K562 (cell line): ENCODE data around the gene CCDC78. TPM values are rescaled to one million over a fixed set of nuclear protein-coding genes. Genes with fewer than 3 reads are reported as not detected.
A peak's percentile ranks its signal among the peaks of the same experiment; 100 is the strongest.

ENCODE experiments used
- CC2D1A ChIP-seq: fragments of 450-650 bp; IDR thresholded peaks from 2 replicates; pipeline ENCODE4 v1.6.1; 2017; ENCODE audit warnings: mild to moderate bottlenecking
- GABPB1 ChIP-seq: sonication (generic); formaldehyde crosslinking; IDR thresholded peaks from 2 replicates; pipeline ENCODE4 v1.8.0; 2022; ENCODE audit warnings: mild to moderate bottlenecking, missing genetic modification reagents
- RAD21 ChIP-seq, 2 experiments: fragments of 250-450 bp in 1 of 2; fragments of 450-650 bp in 1 of 2; sonication (Bioruptor Pico) in 1 of 2; formaldehyde crosslinking in 1 of 2; IDR thresholded peaks in 1 of 2; conservative IDR thresholded peaks in 1 of 2; 2 replicates each; pipeline versions ENCODE4 v1.4.0 to v1.8.0; 2020 to 2022; ENCODE audit warnings: mild to moderate bottlenecking in 2 of 2, moderate library complexity in 1 of 2
- RB1 ChIP-seq: fragments of 450-650 bp; IDR thresholded peaks from 2 replicates; pipeline ENCODE4 v1.6.1; 2017; ENCODE audit warnings: low read depth, mild to moderate bottlenecking
- SLC30A9 ChIP-seq: fragments of 250-450 bp; sonication (Bioruptor Pico); IDR thresholded peaks from 2 replicates; pipeline ENCODE4 v1.8.0; 2022; ENCODE audit warnings: mild to moderate bottlenecking, moderate library complexity
- polyA plus RNA-seq, 8 experiments: library from polyadenylated mRNA; depleted of rRNA in 4 of 8; stranded (reverse) in 5 of 8; unstranded in 3 of 8; fragments of >200 nt; fragmentation: Nextera tagmentation in 2 of 8; fragmentation: Illumina TruSeq in 1 of 8; extraction: Ambion mirVana in 2 of 8; extraction: Trizol in 1 of 8; gene quantifications; 2 replicates each; pipeline versions ENCODE4 v1.2.1 to v1.2.3, GENCODE V29; 2011 to 2014; ENCODE audit warnings: inconsistent platforms in 1 of 8, missing spikeins in 1 of 8
- total RNA-seq, 7 experiments: library from RNA; depleted of rRNA in 6 of 7; stranded (reverse); fragments of >200 nt in 6 of 7; fragmentation: Illumina TruSeq in 2 of 7; extraction: Trizol in 2 of 7; gene quantifications; 2 replicates each; pipeline versions ENCODE4 v1.2.1 to v1.2.3, GENCODE V29; 2011 to 2021; ENCODE audit warnings: low replicate concordance in 1 of 7
- TF ChIP-seq, protein P1 (sequence below): fragments of 200-800 bp; sonication (Bioruptor generic); IDR thresholded peaks from 2 replicates; pipeline ENCODE4 v1.6.1; 2017; ENCODE audit warnings: missing genetic modification characterization, missing compliant biosample characterization
- TF ChIP-seq, protein P2 (sequence below): fragments of 250-450 bp; sonication (Bioruptor Pico); IDR thresholded peaks from 2 replicates; pipeline ENCODE4 v1.5.0; 2020; ENCODE audit warnings: mild to moderate bottlenecking, borderline replicate concordance
- TF ChIP-seq, protein P3 (sequence below): conservative IDR thresholded peaks from 2 replicates; pipeline ENCODE4 v1.6.1; 2011; ENCODE audit warnings: low read depth, mild to moderate bottlenecking, low read length; ENCODE audit not compliant: control insufficient read depth
- TF ChIP-seq, protein P4 (sequence below): fragments of 250-450 bp; sonication (Bioruptor Pico); IDR thresholded peaks from 2 replicates; pipeline ENCODE4 v1.4.0; 2020
- TF ChIP-seq, protein P5 (sequence below), 3 experiments: fragments of 200-800 bp in 1 of 3; sonication (Bioruptor generic) in 1 of 3; sonication (generic) in 1 of 3; formaldehyde crosslinking in 1 of 3; IDR thresholded peaks; 2 replicates each; pipeline versions ENCODE4 v1.6.1 to v1.8.0; 2016 to 2022; ENCODE audit warnings: mild to moderate bottlenecking in 2 of 3, missing compliant biosample characterization in 2 of 3, missing genetic modification characterization in 2 of 3, missing genetic modification reagents in 1 of 3
- TF ChIP-seq, protein P6 (sequence below): IDR thresholded peaks from 2 replicates; pipeline ENCODE4 v1.6.1; 2011; ENCODE audit warnings: borderline replicate concordance, low read depth, mild to moderate bottlenecking, moderate library complexity, low read length; ENCODE audit not compliant: insufficient read depth, poor library complexity, severe bottlenecking

CCDC78 gene
- total and polyA plus RNA-seq, 9 of the 15 experiments (the other 6 are each of a cell fraction or from before 2014, with no cell fraction given): 0.24 to 17.7 (median 2.9) TPM

DNA sequence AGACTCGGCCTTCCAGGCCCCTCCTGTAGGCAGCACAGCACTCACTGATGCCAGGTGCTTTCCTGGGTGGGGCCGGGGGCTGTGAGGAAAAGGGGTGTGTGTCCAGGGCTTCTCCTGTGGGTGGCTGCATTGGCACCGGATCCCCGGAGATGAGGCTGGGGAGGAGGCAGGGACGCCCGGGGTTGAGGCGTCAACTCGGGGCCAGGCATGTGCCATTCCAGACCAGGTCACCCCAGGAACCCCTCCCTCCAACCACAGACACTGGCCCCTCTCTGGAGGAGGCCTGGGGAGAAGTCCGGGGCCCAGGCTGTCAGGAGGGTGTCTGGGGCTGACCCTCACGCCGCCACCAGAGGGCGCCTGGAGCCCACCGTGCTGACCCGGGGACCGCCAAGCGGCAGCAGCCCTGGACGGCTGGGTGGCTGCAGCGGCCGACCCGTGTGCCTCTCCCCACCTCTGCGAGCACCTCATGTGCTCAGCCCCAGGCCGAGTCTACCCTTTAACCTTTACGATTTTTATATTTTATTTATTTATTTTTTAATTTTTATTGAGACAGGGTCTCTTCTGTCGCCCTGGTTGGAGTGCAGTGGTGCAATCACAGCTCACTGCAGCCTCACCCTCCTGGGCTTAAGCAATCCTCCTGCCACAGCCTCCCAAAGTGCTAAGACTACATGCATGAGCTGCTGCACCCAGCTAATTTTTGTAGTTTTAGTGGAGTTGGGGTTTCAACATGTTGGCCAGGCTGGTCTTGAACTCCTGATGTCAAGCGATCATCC lies 14.5 kb downstream of the CCDC78 start (continued):
- TF ChIP-seq, protein P1, sequence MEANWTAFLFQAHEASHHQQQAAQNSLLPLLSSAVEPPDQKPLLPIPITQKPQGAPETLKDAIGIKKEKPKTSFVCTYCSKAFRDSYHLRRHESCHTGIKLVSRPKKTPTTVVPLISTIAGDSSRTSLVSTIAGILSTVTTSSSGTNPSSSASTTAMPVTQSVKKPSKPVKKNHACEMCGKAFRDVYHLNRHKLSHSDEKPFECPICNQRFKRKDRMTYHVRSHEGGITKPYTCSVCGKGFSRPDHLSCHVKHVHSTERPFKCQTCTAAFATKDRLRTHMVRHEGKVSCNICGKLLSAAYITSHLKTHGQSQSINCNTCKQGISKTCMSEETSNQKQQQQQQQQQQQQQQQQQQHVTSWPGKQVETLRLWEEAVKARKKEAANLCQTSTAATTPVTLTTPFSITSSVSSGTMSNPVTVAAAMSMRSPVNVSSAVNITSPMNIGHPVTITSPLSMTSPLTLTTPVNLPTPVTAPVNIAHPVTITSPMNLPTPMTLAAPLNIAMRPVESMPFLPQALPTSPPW: peak; percentile 37; the same call in 1 of the 2 replicates
- TF ChIP-seq, protein P2, sequence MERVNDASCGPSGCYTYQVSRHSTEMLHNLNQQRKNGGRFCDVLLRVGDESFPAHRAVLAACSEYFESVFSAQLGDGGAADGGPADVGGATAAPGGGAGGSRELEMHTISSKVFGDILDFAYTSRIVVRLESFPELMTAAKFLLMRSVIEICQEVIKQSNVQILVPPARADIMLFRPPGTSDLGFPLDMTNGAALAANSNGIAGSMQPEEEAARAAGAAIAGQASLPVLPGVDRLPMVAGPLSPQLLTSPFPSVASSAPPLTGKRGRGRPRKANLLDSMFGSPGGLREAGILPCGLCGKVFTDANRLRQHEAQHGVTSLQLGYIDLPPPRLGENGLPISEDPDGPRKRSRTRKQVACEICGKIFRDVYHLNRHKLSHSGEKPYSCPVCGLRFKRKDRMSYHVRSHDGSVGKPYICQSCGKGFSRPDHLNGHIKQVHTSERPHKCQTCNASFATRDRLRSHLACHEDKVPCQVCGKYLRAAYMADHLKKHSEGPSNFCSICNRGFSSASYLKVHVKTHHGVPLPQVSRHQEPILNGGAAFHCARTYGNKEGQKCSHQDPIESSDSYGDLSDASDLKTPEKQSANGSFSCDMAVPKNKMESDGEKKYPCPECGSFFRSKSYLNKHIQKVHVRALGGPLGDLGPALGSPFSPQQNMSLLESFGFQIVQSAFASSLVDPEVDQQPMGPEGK (CRISPR knock-in tag): no peak
- TF ChIP-seq CC2D1A (0 out of 2 replicates have a peak, but pooled peaks have one; percentile 23), GABPB1 (peak; percentile 43; the same call in 1 of the 2 replicates), RAD21 (CRISPR knock-in tag; conservative IDR thresholded peaks at IDR 0.05 in 1 of 2, IDR thresholded peaks at IDR 0.05 in 1 of 2) (peak; percentile 84 to 92), RB1 (peak; percentile 90), SLC30A9 (no peak)
- TF ChIP-seq, protein P3, sequence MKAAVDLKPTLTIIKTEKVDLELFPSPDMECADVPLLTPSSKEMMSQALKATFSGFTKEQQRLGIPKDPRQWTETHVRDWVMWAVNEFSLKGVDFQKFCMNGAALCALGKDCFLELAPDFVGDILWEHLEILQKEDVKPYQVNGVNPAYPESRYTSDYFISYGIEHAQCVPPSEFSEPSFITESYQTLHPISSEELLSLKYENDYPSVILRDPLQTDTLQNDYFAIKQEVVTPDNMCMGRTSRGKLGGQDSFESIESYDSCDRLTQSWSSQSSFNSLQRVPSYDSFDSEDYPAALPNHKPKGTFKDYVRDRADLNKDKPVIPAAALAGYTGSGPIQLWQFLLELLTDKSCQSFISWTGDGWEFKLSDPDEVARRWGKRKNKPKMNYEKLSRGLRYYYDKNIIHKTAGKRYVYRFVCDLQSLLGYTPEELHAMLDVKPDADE: 0 out of 2 replicates have a peak, but pooled peaks have one; percentile 26
- TF ChIP-seq, protein P4, sequence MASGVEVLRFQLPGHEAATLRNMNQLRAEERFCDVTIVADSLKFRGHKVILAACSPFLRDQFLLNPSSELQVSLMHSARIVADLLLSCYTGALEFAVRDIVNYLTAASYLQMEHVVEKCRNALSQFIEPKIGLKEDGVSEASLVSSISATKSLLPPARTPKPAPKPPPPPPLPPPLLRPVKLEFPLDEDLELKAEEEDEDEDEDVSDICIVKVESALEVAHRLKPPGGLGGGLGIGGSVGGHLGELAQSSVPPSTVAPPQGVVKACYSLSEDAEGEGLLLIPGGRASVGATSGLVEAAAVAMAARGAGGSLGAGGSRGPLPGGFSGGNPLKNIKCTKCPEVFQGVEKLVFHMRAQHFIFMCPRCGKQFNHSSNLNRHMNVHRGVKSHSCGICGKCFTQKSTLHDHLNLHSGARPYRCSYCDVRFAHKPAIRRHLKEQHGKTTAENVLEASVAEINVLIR (CRISPR knock-in tag): no peak
- TF ChIP-seq, protein P5, sequence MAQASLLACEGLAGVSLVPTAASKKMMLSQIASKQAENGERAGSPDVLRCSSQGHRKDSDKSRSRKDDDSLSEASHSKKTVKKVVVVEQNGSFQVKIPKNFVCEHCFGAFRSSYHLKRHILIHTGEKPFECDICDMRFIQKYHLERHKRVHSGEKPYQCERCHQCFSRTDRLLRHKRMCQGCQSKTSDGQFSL (CRISPR knock-in tag; IDR thresholded peaks at IDR 0.05): peak; percentile 49; the same call in 1 of the 2 replicates
- TF ChIP-seq, protein P5 (tag; IDR thresholded peaks at IDR 0.05): no peak
- TF ChIP-seq, protein P6, sequence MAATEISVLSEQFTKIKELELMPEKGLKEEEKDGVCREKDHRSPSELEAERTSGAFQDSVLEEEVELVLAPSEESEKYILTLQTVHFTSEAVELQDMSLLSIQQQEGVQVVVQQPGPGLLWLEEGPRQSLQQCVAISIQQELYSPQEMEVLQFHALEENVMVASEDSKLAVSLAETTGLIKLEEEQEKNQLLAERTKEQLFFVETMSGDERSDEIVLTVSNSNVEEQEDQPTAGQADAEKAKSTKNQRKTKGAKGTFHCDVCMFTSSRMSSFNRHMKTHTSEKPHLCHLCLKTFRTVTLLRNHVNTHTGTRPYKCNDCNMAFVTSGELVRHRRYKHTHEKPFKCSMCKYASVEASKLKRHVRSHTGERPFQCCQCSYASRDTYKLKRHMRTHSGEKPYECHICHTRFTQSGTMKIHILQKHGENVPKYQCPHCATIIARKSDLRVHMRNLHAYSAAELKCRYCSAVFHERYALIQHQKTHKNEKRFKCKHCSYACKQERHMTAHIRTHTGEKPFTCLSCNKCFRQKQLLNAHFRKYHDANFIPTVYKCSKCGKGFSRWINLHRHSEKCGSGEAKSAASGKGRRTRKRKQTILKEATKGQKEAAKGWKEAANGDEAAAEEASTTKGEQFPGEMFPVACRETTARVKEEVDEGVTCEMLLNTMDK: peak; percentile 61
